ENCODE data around the gene PIGB.
A peak's percentile ranks its signal among the peaks of the same experiment; 100 is the strongest.
"Not testable (repeated sequence)": the region's sequence is repeated elsewhere in the genome, so short reads cannot be mapped to it uniquely, and the experiment has no call there.

PIGB gene

GRCh38 chr15:55288006-55288717, 30.9 kb upstream of the PIGB start:
- DNase-seq: peak in 1 of 2 experiments; percentile 3

GRCh38 chr15:55289011-55289745, 29.8 kb upstream of the PIGB start:
- DNase-seq: peak; percentile 66 to 76
- no peak for TF ChIP-seq GATA1 (IDR thresholded peaks at IDR 0.05; ENCODE audit: low read depth, low read length)
- no peak for TF ChIP-seq POLR2A (IDR thresholded peaks at IDR 0.05; ENCODE audit: low read length)

More at GRCh38 chr15:55288006-55288717, 30.9 kb upstream of the PIGB start:
- no peak for TF ChIP-seq GATA1 (IDR thresholded peaks at IDR 0.05; ENCODE audit: low read depth, low read length)
- TF ChIP-seq POLR2A (IDR thresholded peaks at IDR 0.05; ENCODE audit: low read length): no peak

GRCh38 chr15:55289746-55290527, 29.1 kb upstream of the PIGB start, which contains the start of gene RAB27A:
Gene RAB27A (minus strand): TSS chr15:55289813. CDS start chr15:55234934, 54,879 bp downstream.
- TF ChIP-seq POLR2A (IDR thresholded peaks at IDR 0.05; ENCODE audit: low read length) (peak; percentile 43), GATA1 (IDR thresholded peaks at IDR 0.05; ENCODE audit: low read depth, low read length) (no peak)
- peak; percentile 66 to 76 for DNase-seq

GRCh38 chr15:55290528-55291057, 28.4 kb upstream of the PIGB start:
- peak; percentile 82 to 88 for DNase-seq
- TF ChIP-seq GATA1 (IDR thresholded peaks at IDR 0.05; ENCODE audit: low read depth, low read length): no peak
- no peak for TF ChIP-seq POLR2A (IDR thresholded peaks at IDR 0.05; ENCODE audit: low read length)

GRCh38 chr15:55297315-55297714, 21.7 kb upstream of the PIGB start:
- DNase-seq: peak; percentile 46 to 76

GRCh38 chr15:55302801-55303200, 16.2 kb upstream of the PIGB start:
- DNase-seq: not testable (repeated sequence)

More at GRCh38 chr15:55297315-55297714, 21.7 kb upstream of the PIGB start:
- no peak for TF ChIP-seq GATA1 (IDR thresholded peaks at IDR 0.05; ENCODE audit: low read depth, low read length)
- no peak for TF ChIP-seq POLR2A (IDR thresholded peaks at IDR 0.05; ENCODE audit: low read length)

GRCh38 chr15:55319537-55320237, 665 bp downstream of the PIGB start:
- TF ChIP-seq GATA1 (IDR thresholded peaks at IDR 0.05; ENCODE audit: low read depth, low read length): no peak
- peak; percentile 51 to 67 for DNase-seq

GRCh38 chr15:55320238-55320550, 1.2 kb downstream of the PIGB start:
- DNase-seq: peak in 1 of 2 experiments; percentile 41
- TF ChIP-seq GATA1 (IDR thresholded peaks at IDR 0.05; ENCODE audit: low read depth, low read length) (no peak), POLR2A (IDR thresholded peaks at IDR 0.05; ENCODE audit: low read length) (no peak)

GRCh38 chr15:55320963-55321362, 1.9 kb downstream of the PIGB start:
- no peak for TF ChIP-seq POLR2A (IDR thresholded peaks at IDR 0.05; ENCODE audit: low read length)
- no peak for TF ChIP-seq GATA1 (IDR thresholded peaks at IDR 0.05; ENCODE audit: low read depth, low read length)
- no peak for DNase-seq

GRCh38 chr15:55322467-55322866, 3.4 kb downstream of the PIGB start:
- DNase-seq: no peak
- TF ChIP-seq POLR2A (IDR thresholded peaks at IDR 0.05; ENCODE audit: low read length): no peak
- no peak for TF ChIP-seq GATA1 (IDR thresholded peaks at IDR 0.05; ENCODE audit: low read depth, low read length)

- no peak for DNase-seq
- no peak for TF ChIP-seq GATA1 (IDR thresholded peaks at IDR 0.05; ENCODE audit: low read depth, low read length)
- no peak for TF ChIP-seq POLR2A (IDR thresholded peaks at IDR 0.05; ENCODE audit: low read length)
Measured at GRCh38 chr15:55327387-55327786, 8.4 kb downstream of the PIGB start.

GRCh38 chr15:55334371-55334770, 15.3 kb downstream of the PIGB start:
- no peak for DNase-seq
- TF ChIP-seq GATA1 (IDR thresholded peaks at IDR 0.05; ENCODE audit: low read depth, low read length) (no peak), POLR2A (IDR thresholded peaks at IDR 0.05; ENCODE audit: low read length) (no peak)

GRCh38 chr15:55334997-55335396, 16.0 kb downstream of the PIGB start:
- no peak for DNase-seq
- TF ChIP-seq GATA1 (IDR thresholded peaks at IDR 0.05; ENCODE audit: low read depth, low read length) (no peak), POLR2A (IDR thresholded peaks at IDR 0.05; ENCODE audit: low read length) (no peak)
